GM12874 (cell line): ENCODE results near the gene PLXNB1.
A peak's percentile ranks its signal among the peaks of the same experiment; 100 is the strongest.

Source experiments
- TF ChIP-seq, protein P1 (sequence below): IDR thresholded peaks from 2 replicates; pipeline ENCODE4 v1.5.1; 2011; ENCODE audit warnings: low read depth, mild to moderate bottlenecking, control low read depth, low read length, moderate library complexity; ENCODE audit not compliant: insufficient read depth

The PLXNB1 gene

DNA sequence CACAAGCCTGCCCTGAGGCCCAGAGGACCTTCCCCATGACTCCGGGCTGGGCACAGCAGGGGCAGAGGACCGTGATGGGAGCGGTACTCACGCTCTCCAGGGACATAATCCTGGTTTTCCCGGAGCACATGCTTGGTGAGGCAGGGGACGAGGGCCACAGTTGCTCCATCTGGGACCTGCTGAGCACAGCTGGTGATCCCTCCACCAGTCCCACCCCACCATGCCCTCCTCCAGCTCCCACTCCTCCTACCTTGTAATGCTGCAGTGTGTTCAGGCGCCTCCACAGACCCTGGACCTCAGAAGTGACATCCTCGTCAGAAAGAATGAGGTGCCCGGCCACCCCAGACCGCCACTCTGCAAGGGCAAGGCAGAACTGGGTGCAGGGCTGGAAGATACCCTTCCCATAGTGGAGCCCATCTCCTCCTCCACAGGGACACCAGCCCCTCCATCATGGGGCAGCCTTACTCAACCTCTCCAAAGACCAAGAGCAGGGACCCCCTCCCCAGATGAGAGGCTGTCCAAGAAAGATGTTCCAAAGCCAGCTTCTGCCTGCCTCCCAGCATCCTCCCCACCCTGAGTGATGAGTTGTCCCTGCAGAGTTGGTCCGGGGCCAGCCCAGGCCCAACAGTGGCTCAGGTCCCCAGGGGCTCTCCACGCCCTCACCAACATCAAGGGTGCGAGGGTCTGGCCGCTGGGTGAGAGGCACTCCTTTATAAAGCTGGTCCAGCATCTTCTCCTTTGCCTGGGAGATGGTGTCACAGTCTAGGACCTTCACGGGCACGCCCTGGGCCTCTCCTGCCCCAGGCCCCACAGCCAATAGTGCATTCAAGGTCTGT is 19.5 kb downstream of the PLXNB1 start:
- TF ChIP-seq, protein P1, sequence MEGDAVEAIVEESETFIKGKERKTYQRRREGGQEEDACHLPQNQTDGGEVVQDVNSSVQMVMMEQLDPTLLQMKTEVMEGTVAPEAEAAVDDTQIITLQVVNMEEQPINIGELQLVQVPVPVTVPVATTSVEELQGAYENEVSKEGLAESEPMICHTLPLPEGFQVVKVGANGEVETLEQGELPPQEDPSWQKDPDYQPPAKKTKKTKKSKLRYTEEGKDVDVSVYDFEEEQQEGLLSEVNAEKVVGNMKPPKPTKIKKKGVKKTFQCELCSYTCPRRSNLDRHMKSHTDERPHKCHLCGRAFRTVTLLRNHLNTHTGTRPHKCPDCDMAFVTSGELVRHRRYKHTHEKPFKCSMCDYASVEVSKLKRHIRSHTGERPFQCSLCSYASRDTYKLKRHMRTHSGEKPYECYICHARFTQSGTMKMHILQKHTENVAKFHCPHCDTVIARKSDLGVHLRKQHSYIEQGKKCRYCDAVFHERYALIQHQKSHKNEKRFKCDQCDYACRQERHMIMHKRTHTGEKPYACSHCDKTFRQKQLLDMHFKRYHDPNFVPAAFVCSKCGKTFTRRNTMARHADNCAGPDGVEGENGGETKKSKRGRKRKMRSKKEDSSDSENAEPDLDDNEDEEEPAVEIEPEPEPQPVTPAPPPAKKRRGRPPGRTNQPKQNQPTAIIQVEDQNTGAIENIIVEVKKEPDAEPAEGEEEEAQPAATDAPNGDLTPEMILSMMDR: no peak

DNA sequence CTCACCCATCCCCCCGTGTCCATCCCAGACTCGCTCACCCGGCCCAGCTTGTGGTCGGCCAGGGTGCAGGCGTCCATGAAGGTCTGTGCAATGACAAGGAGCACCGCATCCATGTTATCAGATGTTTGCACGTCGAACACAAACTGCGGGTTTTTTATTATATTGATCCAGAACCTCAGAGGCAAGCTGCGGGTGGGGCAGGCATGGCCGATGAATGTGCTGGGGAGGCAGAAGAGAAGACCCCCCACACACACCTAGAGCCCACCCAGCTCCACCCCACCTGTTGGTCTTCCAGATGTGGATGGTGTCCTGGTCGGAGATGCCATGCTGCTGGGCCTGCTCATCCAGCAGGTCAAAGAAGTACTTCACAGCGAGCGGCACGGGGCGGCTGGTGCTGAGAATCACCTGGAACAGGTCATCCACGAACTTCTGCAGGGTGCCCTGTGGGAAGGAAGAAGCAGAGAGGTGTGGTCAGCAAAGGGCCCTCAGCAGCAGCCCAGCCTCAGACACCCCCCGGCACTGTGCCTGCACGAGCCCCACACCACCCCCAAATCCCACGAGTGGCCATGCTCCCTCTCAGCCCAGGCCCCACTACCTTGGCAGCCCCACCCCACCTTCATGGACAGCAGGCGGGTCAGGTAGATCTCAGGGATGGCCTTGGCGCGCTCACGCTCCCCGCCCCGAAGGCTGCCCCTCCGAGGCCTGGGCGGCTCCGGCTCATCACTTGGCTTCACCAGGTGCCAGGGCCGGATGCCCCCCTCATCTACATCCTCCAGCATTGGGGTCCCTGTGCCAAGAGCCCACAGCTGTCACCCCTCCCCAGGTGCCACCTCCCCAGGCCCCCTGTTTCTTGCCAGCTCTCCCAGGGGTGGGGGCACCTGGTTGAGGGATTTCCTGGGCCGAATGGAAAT is 20.3 kb downstream of the PLXNB1 start:
- TF ChIP-seq, protein P1: no peak

DNA sequence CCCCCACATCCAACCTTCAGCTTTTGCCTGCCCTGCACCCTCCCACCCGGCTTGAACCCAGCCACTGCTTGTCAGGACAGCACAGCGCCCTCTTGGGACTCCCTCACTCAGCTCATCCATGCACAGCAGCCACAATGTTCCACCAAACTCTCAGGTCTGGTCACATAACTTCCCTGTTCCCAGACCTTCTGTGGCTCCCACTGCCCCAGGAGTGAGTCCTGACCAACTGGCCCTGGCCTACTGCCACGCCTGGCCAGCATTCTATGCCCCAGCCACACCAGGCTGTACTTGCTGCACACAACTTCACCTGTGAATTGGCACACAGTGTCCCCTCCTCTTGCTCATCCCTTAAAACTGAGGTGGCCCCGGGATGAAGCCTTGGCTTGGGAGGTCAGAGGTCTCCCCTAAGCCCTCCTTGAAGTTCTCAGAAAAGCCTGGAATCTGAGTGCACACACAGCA is 21.0 kb downstream of the PLXNB1 start:
- TF ChIP-seq, protein P1: 0 out of 2 replicates have a peak, but pooled peaks have one; percentile 14

DNA sequence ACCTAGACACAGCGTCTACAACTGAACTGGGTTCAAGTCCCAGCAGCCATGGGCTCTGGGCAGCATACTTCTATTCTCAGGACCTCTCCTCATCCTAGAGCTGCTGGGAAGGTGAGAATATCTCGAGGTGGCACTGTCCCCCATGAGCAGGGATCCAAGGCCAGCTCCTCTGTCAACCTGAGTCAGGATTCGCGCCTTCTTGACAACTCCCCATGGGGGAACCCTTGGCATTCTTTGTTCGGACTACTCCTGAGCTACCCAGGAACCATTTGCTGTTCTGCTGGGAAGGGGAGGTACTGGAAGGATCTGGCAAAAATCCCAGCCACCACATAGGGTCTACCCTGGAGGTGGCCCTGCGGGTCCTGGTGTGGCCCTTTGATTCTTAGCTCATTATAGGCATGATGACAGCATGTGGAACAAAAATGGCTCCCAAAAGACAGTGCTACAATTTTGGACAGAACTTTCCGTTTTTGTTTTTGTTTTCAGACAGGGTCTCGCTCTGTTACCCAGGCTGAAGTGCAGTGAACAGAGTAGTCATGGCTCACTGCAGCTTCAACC is 22.3 kb downstream of the PLXNB1 start:
- TF ChIP-seq, protein P1: no peak

DNA sequence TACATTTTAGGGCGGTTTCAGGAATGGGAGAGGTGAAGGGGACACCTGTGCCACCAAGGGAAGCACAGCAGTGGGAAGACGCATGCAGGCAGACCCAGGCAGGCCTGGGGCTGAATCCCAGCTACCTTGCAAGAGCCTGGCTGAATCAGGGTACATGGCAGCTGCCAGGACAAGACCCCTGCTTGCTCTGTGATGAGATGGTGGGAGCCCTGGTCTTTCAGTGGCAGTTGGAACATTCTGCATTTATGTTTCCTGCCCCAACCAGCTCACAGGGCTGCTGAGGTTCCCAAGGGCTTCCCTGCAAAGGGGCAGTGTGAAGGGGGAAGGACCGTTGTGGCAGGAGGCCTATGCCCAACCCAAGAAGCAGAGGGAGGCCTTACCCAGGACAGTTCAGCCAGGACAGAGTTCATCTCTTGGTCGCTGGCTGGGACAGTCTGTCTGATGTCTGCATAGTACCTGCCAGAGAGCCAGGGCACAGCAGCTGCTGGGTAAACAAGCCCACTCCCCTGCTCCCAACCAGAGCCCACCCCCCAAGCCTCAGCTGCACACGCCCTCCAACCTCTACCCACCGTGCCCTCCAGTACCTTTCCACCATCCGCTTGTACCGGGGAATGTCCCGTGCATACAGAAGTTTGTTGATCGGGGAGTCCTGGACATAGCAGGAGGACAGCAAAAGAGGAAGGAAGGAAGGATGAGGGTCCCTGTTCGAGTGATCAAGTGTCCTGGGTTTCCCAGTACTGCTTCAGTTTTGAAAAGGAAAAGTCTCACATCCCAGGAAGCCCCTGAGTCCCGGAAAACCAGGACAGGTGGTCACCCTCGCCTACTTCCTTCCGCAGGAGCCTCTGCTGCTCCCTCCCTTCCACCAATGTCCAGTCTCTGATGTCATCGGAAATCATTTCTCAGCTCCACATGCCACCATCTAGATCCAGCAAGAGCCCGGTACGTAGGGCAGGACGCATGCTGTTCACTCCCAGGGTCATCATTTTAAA is 23.1 kb downstream of the PLXNB1 start:
- TF ChIP-seq, protein P1: no peak

GRCh38 chr3:48405971-48406370 is 23.9 kb downstream of the PLXNB1 start:
- TF ChIP-seq, protein P1: no peak
